HepG2 (cell line): Measurements from ENCODE around the gene FASTKD1. TPM values are rescaled to one million over a fixed set of nuclear protein-coding genes. Genes with fewer than 3 reads are reported as not detected.

Source experiments
- ARNTL ChIP-seq: sonication (generic); formaldehyde crosslinking; IDR thresholded peaks from 2 replicates; pipeline ENCODE4 v1.4.0; 2020; ENCODE audit warnings: mild to moderate bottlenecking, missing genetic modification reagents
- DPF2 ChIP-seq: sonication (generic); formaldehyde crosslinking; IDR thresholded peaks from 2 replicates; pipeline ENCODE4 v1.4.0; 2020; ENCODE audit warnings: mild to moderate bottlenecking, low read depth, missing genetic modification reagents, borderline replicate concordance
- FOXK2 ChIP-seq: fragments of 450-650 bp; IDR thresholded peaks from 2 replicates; pipeline ENCODE4 v1.6.1; 2016
- GATA4 ChIP-seq: sonication (generic); IDR thresholded peaks from 2 replicates; pipeline ENCODE4 v1.6.1; 2016; ENCODE audit warnings: antibody characterized with exemption, low read depth, borderline replicate concordance
- HMGXB3 ChIP-seq: sonication (generic); formaldehyde crosslinking; IDR thresholded peaks from 2 replicates; pipeline ENCODE4 v1.4.0; 2020; ENCODE audit warnings: missing genetic modification reagents, borderline replicate concordance
- NR2F6 ChIP-seq, 2 experiments: IDR thresholded peaks; 2 replicates each; pipeline ENCODE4 v1.6.1; 2016; ENCODE audit warnings: antibody characterized with exemption in 1 of 2, mild to moderate bottlenecking in 1 of 2
- PCBP2 ChIP-seq: fragments of 200-400 bp; formaldehyde crosslinking; optimal IDR thresholded peaks from 2 replicates; pipeline ENCODE3; 2018; ENCODE audit warnings: low read length, low read depth; ENCODE audit not compliant: poor library complexity, severe bottlenecking
- SOX6 ChIP-seq, 2 experiments: fragments of 450-650 bp in 1 of 2; sonication (generic) in 1 of 2; formaldehyde crosslinking in 1 of 2; IDR thresholded peaks; 2 replicates each; pipeline versions ENCODE4 v1.4.0 to v1.6.1; 2017 to 2020; ENCODE audit warnings: antibody characterized with exemption in 1 of 2, mild to moderate bottlenecking in 1 of 2, missing genetic modification reagents in 1 of 2
- SP2 ChIP-seq: sonication (generic); formaldehyde crosslinking; IDR thresholded peaks from 2 replicates; pipeline ENCODE4 v1.5.1; 2020; ENCODE audit warnings: mild to moderate bottlenecking, missing genetic modification reagents
- SSRP1 ChIP-seq: IDR thresholded peaks from 2 replicates; pipeline ENCODE4 v1.6.1; 2016; ENCODE audit warnings: control low read depth
- TEAD2 ChIP-seq: sonication (generic); formaldehyde crosslinking; IDR thresholded peaks from 2 replicates; pipeline ENCODE4 v1.9.0; 2021; ENCODE audit warnings: missing genetic modification reagents
- TOE1 ChIP-seq: sonication (generic); formaldehyde crosslinking; IDR thresholded peaks from 2 replicates; pipeline ENCODE4 v1.4.0; 2020; ENCODE audit warnings: mild to moderate bottlenecking, missing genetic modification reagents
- TSC22D2 ChIP-seq: sonication (generic); formaldehyde crosslinking; IDR thresholded peaks from 2 replicates; pipeline ENCODE4 v1.5.1; 2020; ENCODE audit warnings: missing genetic modification reagents, mild to moderate bottlenecking, borderline replicate concordance
- ZBTB38 ChIP-seq: sonication (generic); formaldehyde crosslinking; IDR thresholded peaks from 2 replicates; pipeline ENCODE4 v1.5.1; 2020; ENCODE audit warnings: mild to moderate bottlenecking, missing genetic modification reagents
- ZFP36L2 ChIP-seq: sonication (generic); formaldehyde crosslinking; IDR thresholded peaks from 2 replicates; pipeline ENCODE4 v1.4.0; 2020; ENCODE audit warnings: missing genetic modification reagents
- ZIK1 ChIP-seq: sonication (generic); formaldehyde crosslinking; IDR thresholded peaks from 2 replicates; pipeline ENCODE4 v1.5.0; 2020; ENCODE audit warnings: mild to moderate bottlenecking, low read depth, missing genetic modification reagents, borderline replicate concordance
- ZNF17 ChIP-seq: sonication (generic); formaldehyde crosslinking; IDR thresholded peaks from 2 replicates; pipeline ENCODE4 v1.5.0; 2020; ENCODE audit warnings: mild to moderate bottlenecking, missing genetic modification reagents
- ZNF276 ChIP-seq: sonication (generic); formaldehyde crosslinking; IDR thresholded peaks from 2 replicates; pipeline ENCODE4 v1.4.0; 2020; ENCODE audit warnings: mild to moderate bottlenecking, low read depth, missing genetic modification reagents
- ZNF292 ChIP-seq: sonication (generic); formaldehyde crosslinking; IDR thresholded peaks from 2 replicates; pipeline ENCODE4 v1.8.1; 2022; ENCODE audit warnings: mild to moderate bottlenecking, low read depth, missing genetic modification reagents, borderline replicate concordance
- ZNF337 ChIP-seq: sonication (generic); formaldehyde crosslinking; IDR thresholded peaks from 2 replicates; pipeline ENCODE4 v1.5.1; 2020; ENCODE audit warnings: missing genetic modification reagents, low read depth, mild to moderate bottlenecking, borderline replicate concordance
- ZNF430 ChIP-seq: sonication (generic); formaldehyde crosslinking; IDR thresholded peaks from 2 replicates; pipeline ENCODE4 v1.9.0; 2021; ENCODE audit warnings: mild to moderate bottlenecking, missing genetic modification reagents
- ZNF547 ChIP-seq: sonication (generic); formaldehyde crosslinking; IDR thresholded peaks from 2 replicates; pipeline ENCODE4 v1.5.1; 2020; ENCODE audit warnings: mild to moderate bottlenecking, missing genetic modification reagents
- ZNF652 ChIP-seq: IDR thresholded peaks from 2 replicates; pipeline ENCODE4 v1.6.1; 2016; ENCODE audit warnings: low read depth, borderline replicate concordance
- ZNF790 ChIP-seq: sonication (generic); formaldehyde crosslinking; IDR thresholded peaks from 2 replicates; pipeline ENCODE4 v1.8.0; 2022; ENCODE audit warnings: missing genetic modification reagents, mild to moderate bottlenecking, borderline replicate concordance
- polyA plus RNA-seq, 8 experiments: library from polyadenylated mRNA; depleted of rRNA in 3 of 8; stranded (reverse) in 7 of 8; unstranded in 1 of 8; fragments of >200 nt; fragmentation: Illumina TruSeq in 4 of 8; extraction: Trizol in 4 of 8; gene quantifications; 2 replicates each; pipeline versions ENCODE4 v1.2.1 to v1.2.3, GENCODE V29; 2011 to 2016; ENCODE audit warnings: low read depth in 4 of 8, missing spikeins in 1 of 8, mixed read lengths in 1 of 8; ENCODE audit not compliant: insufficient read depth in 1 of 8
- total RNA-seq, 5 experiments: library from RNA; depleted of rRNA; stranded (reverse); fragments of >200 nt; fragmentation: Illumina TruSeq; extraction: Trizol; gene quantifications; 2 replicates each; pipeline ENCODE4 v1.2.3, GENCODE V29; 2016; ENCODE audit warnings: low read depth in 1 of 5

Gene FASTKD1
- total and polyA plus RNA-seq, 2 of the 13 experiments (the other 11 are each of a cell fraction or from before 2014, with no cell fraction given) = 35.0 to 38.0 TPM

GRCh38 chr2:169584005-169584877 is 10.6 kb upstream of the FASTKD1 start, which contains the start of gene PPIG (continued):
- no peak for TF ChIP-seq SSRP1 (CRISPR knock-in tag)
- TF ChIP-seq GATA4 = no peak
- TF ChIP-seq TOE1 (CRISPR knock-in tag) = peak; percentile 62; the same call in 1 of the 2 replicates
- no peak for TF ChIP-seq PCBP2
- TF ChIP-seq HMGXB3 (CRISPR knock-in tag) = peak; percentile 82; the same call in 1 of the 2 replicates
- TF ChIP-seq DPF2 = peak; percentile 48; the same call in 1 of the 2 replicates
- peak; percentile 85; the same call in 1 of the 2 replicates for TF ChIP-seq ZBTB38 (CRISPR knock-in tag)
- TF ChIP-seq TSC22D2 (CRISPR knock-in tag) = peak; percentile 96
- no peak; the same call in 1 of the 2 replicates for TF ChIP-seq ZNF276 (CRISPR knock-in tag)
- TF ChIP-seq ZNF547 (CRISPR knock-in tag) = peak; percentile 93
- peak; percentile 60; the same call in 1 of the 2 replicates for TF ChIP-seq ZNF337 (CRISPR knock-in tag)
- TF ChIP-seq ARNTL (CRISPR knock-in tag) = peak; percentile 76; the same call in 1 of the 2 replicates
- no peak for TF ChIP-seq ZNF652
- 0 out of 2 replicates have a peak, but pooled peaks have one; percentile 27 for TF ChIP-seq ZIK1 (CRISPR knock-in tag)
- no peak for TF ChIP-seq FOXK2
- peak; percentile 56; the same call in 1 of the 2 replicates for TF ChIP-seq ZFP36L2 (CRISPR knock-in tag)
- TF ChIP-seq SP2 (CRISPR knock-in tag) = peak; percentile 67
- no peak for TF ChIP-seq ZNF430 (CRISPR knock-in tag)
- TF ChIP-seq NR2F6 (IDR thresholded peaks at IDR 0.05) = peak; percentile 49
- TF ChIP-seq NR2F6 (CRISPR knock-in tag; IDR thresholded peaks at IDR 0.05) = no peak; the same call in 1 of the 2 replicates
- no peak for TF ChIP-seq TEAD2
- peak; percentile 65 for TF ChIP-seq ZNF292
- no peak for TF ChIP-seq SOX6 (IDR thresholded peaks at IDR 0.05)
- peak; percentile 81 for TF ChIP-seq SOX6 (CRISPR knock-in tag; IDR thresholded peaks at IDR 0.05)
- TF ChIP-seq ZNF17 = no peak
- TF ChIP-seq ZNF790 (CRISPR knock-in tag) = no peak; the same call in 1 of the 2 replicates
